ENCODE data around the gene SCNN1G. TPM values are rescaled to one million over a fixed set of nuclear protein-coding genes. Genes with fewer than 3 reads are reported as not detected.

The SCNN1G gene
- total and polyA plus RNA-seq, 9 of the 15 experiments (the other 6 are each of a cell fraction or from before 2014, with no cell fraction given), result not detected

DNA sequence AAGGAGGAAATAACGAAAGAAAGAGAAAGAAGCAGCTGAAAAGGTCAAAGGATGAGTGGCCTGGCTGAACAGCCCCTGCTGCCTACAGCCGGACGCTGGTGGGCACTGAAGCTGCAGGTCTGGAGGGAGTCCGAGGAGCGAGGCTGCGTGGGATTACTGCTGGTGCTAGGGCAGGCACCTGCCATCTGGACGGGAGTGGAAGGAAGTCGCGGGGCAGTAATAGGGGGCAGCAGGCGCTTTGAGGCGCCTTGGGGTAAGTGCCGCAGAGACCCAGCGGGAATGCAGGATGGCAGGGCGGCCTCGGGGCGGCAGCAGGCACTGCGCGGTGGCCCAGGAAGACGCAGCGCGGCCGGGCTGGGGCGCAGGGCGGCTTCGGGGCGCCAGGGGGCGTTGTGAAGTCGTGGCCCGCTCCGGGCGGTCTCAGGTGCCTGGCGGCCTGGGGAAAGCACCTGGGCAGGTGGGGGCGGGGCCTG, 303 bp upstream of the SCNN1G start:
- Histone ChIP-seq H3K79me2 (ENCODE audit: control insufficient read depth, insufficient read depth, low read length) (no peaks in the 10 kb centered on the region), H3K27me3 (ENCODE audit: control insufficient read depth in 2 of 2, insufficient read depth in 2 of 2, low read length in 2 of 2) (peaks cover 16 to 26% of the 10 kb centered on the region in 2 experiments; a peak in 4 of 5 replicates), H3K27ac (ENCODE audit: extremely low read depth, low read depth, low read length) (no peak overlapping the region), H3K4me1 (replicated peaks in 1 of 2; ENCODE audit: control insufficient read depth in 2 of 2, insufficient read depth in 2 of 2, low read length in 2 of 2) (peaks cover 0 to 13% of the 10 kb centered on the region in 2 experiments; a peak in 2 of 5 replicates), H3K9me1 (ENCODE audit: control insufficient read depth, insufficient read depth, low read length) (no peaks in the 10 kb centered on the region), H2AFZ (ENCODE audit: low read depth, low read length) (no peak overlapping the region; the same call in 1 of the 2 replicates), H4K20me1 (replicated peaks; ENCODE audit: control insufficient read depth, insufficient read depth, low read length) (peaks cover 3% of the 10 kb centered on the region; the same call in 1 of the 2 replicates), H3K9me3 (replicated peaks; ENCODE audit: control insufficient read depth, insufficient read depth, low read depth, low read length) (no peaks in the 10 kb centered on the region), H3K36me3 (ENCODE audit: control insufficient read depth, insufficient read depth, low read length) (no peaks in the 10 kb centered on the region), H3K4me3 (no peak overlapping the region), H3K4me2 (ENCODE audit: insufficient read depth, low read length) (no peak overlapping the region), H3K9ac (ENCODE audit: insufficient read depth in 1 of 2, low read depth in 2 of 2, low read length in 2 of 2) (no peak overlapping the region; a peak in 1 of 4 replicates)
- 18% methylated on average over 22 of the region's 33 CpGs for WGBS (ENCODE audit: insufficient coverage, low coverage, missing lambda C conversion rate)
- ATAC-seq (peak; percentile 100), FAIRE-seq (no peak), DNase-seq (ENCODE audit: extremely low read depth in 1 of 4, low spot score in 3 of 4) (peak; percentile 65 to 82 (median 78))
- in situ Hi-C loops (cut with MboI), result loop anchor here (10.0 kb wide), 1 partner anchor 253 kb away; no protein-coding TSS in a partner anchor
- no TSS peak for BruUV-seq (replicated peaks)
- CTCF ChIA-PET (ENCODE audit: low intra/inter-chr PET ratio), result interaction anchor here (0.6 to 2.3 kb wide), 4 partner anchors 252 to 1317 kb away, joined by 3 to 21 read pairs (median 6); partner anchors contain the start of genes EARS2 and UBFD1
- POLR2A ChIA-PET, result interaction anchor here (0.6 kb wide), 1 partner anchor 36 kb away, joined by 3 read pairs; no protein-coding TSS in a partner anchor
- intact Hi-C loops (cut with micrococcal nuclease), result loop anchor here (1.0 kb wide), 1 partner anchor 252 kb away; no protein-coding TSS in a partner anchor
- TF ChIP-seq POLR3A (IDR thresholded peaks at IDR 0.05; ENCODE audit: borderline replicate concordance, extremely low read depth, insufficient read depth, insufficient read length) (no peak), CHD7 (IDR thresholded peaks at IDR 0.05; ENCODE audit: low read depth, low read length) (no peak), HMGN3 (IDR thresholded peaks at IDR 0.05; ENCODE audit: borderline replicate concordance, extremely low read depth, insufficient read length, low read depth, low read length) (peak; percentile 37), ZNF766 (CRISPR knock-in tag; conservative IDR thresholded peaks at IDR 0.05) (no peak), ZNF197 (CRISPR knock-in tag; IDR thresholded peaks at IDR 0.05; ENCODE audit: low read depth) (no peak), GABPA (tag; conservative IDR thresholded peaks at IDR 0.05; ENCODE audit: low read depth) (no peak), SMC3 (conservative IDR thresholded peaks at IDR 0.05; ENCODE audit: insufficient read depth, low read depth, low read length) (peak; percentile 88), CBX2 (IDR thresholded peaks at IDR 0.05; ENCODE audit: insufficient read depth, low read length, poor library complexity, severe bottlenecking) (no peak), CCAR2 (IDR thresholded peaks at IDR 0.05; ENCODE audit: low read depth, low read length) (no peak)
